Measurements from ENCODE around the gene P3H1.

GRCh38 chr1:42734201-42735035 is 32.4 kb downstream of the P3H1 start:
- TF ChIP-seq POLR2A (IDR thresholded peaks at IDR 0.05) (no peak), CTCF (IDR thresholded peaks at IDR 0.05) (no peak), POLR2AphosphoS5 (IDR thresholded peaks at IDR 0.05) (no peak)

All from prostate gland (tissue), 2 donors.